Iris pigment epithelial cell (primary cell): Measurements from ENCODE around the gene ARF3.

Experiments
- DNase-seq: peaks from one replicate; pipeline ENCODE4 v3.0.0-alpha.2; 2011; ENCODE audit warnings: low read depth

Gene ARF3

GRCh38 chr12:48957141-48958048 is at the start of gene ARF3:
ARF3 (minus strand) TSS chr12:48957487; CDS start chr12:48941095, 16,392 bp downstream.
- DNase-seq, result peak; percentile 90

GRCh38 chr12:49000346-49000745 is 43.1 kb upstream of the ARF3 start:
- no peak for DNase-seq

GRCh38 chr12:48999371-49000131 is 42.3 kb upstream of the ARF3 start, which contains the start of gene DDN:
DDN (minus strand) TSS chr12:48999375; CDS start chr12:48999287, 88 bp downstream.
- peak; percentile 50 for DNase-seq

GRCh38 chr12:48998497-48999353 is 41.4 kb upstream of the ARF3 start:
- DNase-seq, result no peak

GRCh38 chr12:48997719-48998496 is 40.6 kb upstream of the ARF3 start:
- no peak for DNase-seq

- DNase-seq, result peak; percentile 72
Measured at GRCh38 chr12:48996794-48997718, 39.8 kb upstream of the ARF3 start.

GRCh38 chr12:48995086-48995879 is 38.0 kb upstream of the ARF3 start:
- DNase-seq, result peak; percentile 74

GRCh38 chr12:48994224-48995085 is 37.2 kb upstream of the ARF3 start:
- no peak for DNase-seq

- no peak for DNase-seq
Measured at GRCh38 chr12:48993787-48994186, 36.5 kb upstream of the ARF3 start.

- no peak for DNase-seq
Measured at GRCh38 chr12:48991247-48992050, 34.2 kb upstream of the ARF3 start.

GRCh38 chr12:48990552-48990951 is 33.3 kb upstream of the ARF3 start:
- no peak for DNase-seq

- DNase-seq, result no peak
Measured at GRCh38 chr12:48988030-48988649, 30.9 kb upstream of the ARF3 start.

- DNase-seq, result no peak
Measured at GRCh38 chr12:48986720-48987291, 29.5 kb upstream of the ARF3 start.

GRCh38 chr12:48985901-48986300 is 28.6 kb upstream of the ARF3 start:
- DNase-seq, result no peak

GRCh38 chr12:48985475-48985897 is 28.2 kb upstream of the ARF3 start:
- no peak for DNase-seq

- no peak for DNase-seq
Measured at GRCh38 chr12:48982397-48983080, 25.3 kb upstream of the ARF3 start.
